ENCODE results near the gene FARP1.

FARP1 gene

GRCh38 chr13:98473135-98473787 is 330.4 kb downstream of the FARP1 start:
- H3K9me2 ChIP-seq (replicated peaks; ENCODE audit: control insufficient read depth, low read length), result no peaks in the 10 kb centered on the region
- no peaks in the 10 kb centered on the region for H3K27me3 ChIP-seq (ENCODE audit: control insufficient read depth, low read length)
- peaks cover 13% of the 10 kb centered on the region for H3K4me1 ChIP-seq (ENCODE audit: control insufficient read depth, low read length)
- no peak overlapping the region for H3K27ac ChIP-seq (ENCODE audit: low read depth, low read length)
- H3K4me3 ChIP-seq (ENCODE audit: low read length), result no peak overlapping the region
- H3K4me2 ChIP-seq (ENCODE audit: low read length), result no peak overlapping the region
- TF ChIP-seq CTCF (IDR thresholded peaks at IDR 0.05; ENCODE audit: low read depth, low read length, poor library complexity, severe bottlenecking) (no peak), EZH2phosphoT487 (IDR thresholded peaks at IDR 0.05; ENCODE audit: borderline replicate concordance, low read length) (no peak)
- no peaks in the 10 kb centered on the region; the same call in 1 of the 2 replicates for H3F3A ChIP-seq (ENCODE audit: control insufficient read depth, insufficient read depth)
- peaks cover 18% of the 10 kb centered on the region; the same call in 1 of the 2 replicates for H3K9me3 ChIP-seq (ENCODE audit: control insufficient read depth, insufficient read depth, low read length)
- peaks cover 42% of the 10 kb centered on the region for H3K79me2 ChIP-seq (ENCODE audit: control insufficient read depth, low read length)
- H4K20me1 ChIP-seq (ENCODE audit: control insufficient read depth, insufficient read depth, low read depth, low read length), result no peaks in the 10 kb centered on the region
- peaks cover 75% of the 10 kb centered on the region for H3K36me3 ChIP-seq (ENCODE audit: control insufficient read depth, low read length)

DNA sequence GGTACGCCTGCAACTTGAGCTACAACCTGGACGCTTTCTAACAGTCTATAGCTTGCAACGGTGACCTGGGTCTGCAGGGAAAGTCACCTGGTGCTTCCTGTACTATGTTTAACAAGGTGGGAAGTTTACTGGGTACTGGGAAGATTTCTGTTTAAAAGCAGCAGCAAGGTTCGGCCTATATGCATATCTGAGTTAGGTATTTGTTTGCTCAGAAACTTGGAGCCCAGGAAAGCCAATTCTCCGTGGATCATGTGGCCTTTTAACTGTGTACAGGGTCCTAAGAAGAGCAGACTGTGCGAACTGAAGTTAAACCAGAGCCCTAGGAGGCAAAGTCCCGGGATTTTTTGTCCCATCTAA is 330.9 kb downstream of the FARP1 start:
- no peaks in the 10 kb centered on the region for H3K27me3 ChIP-seq (ENCODE audit: control insufficient read depth, low read length)
- H3K9me3 ChIP-seq (ENCODE audit: control insufficient read depth, insufficient read depth, low read length), result peaks cover 18% of the 10 kb centered on the region; the same call in 1 of the 2 replicates
- peaks cover 18% of the 10 kb centered on the region for H3K4me1 ChIP-seq (ENCODE audit: control insufficient read depth, low read length)
- H3K27ac ChIP-seq (ENCODE audit: low read depth, low read length), result no peak overlapping the region
- no peaks in the 10 kb centered on the region for H3K9me2 ChIP-seq (replicated peaks; ENCODE audit: control insufficient read depth, low read length)
- no peak overlapping the region for H3K4me2 ChIP-seq (ENCODE audit: low read length)
- TF ChIP-seq EZH2phosphoT487 (IDR thresholded peaks at IDR 0.05; ENCODE audit: borderline replicate concordance, low read length), result no peak
- TF ChIP-seq CTCF (IDR thresholded peaks at IDR 0.05; ENCODE audit: low read depth, low read length, poor library complexity, severe bottlenecking), result no peak
- H3F3A ChIP-seq (ENCODE audit: control insufficient read depth, insufficient read depth), result no peaks in the 10 kb centered on the region; the same call in 1 of the 2 replicates
- peaks cover 47% of the 10 kb centered on the region for H3K79me2 ChIP-seq (ENCODE audit: control insufficient read depth, low read length)
- H4K20me1 ChIP-seq (ENCODE audit: control insufficient read depth, insufficient read depth, low read depth, low read length), result no peaks in the 10 kb centered on the region
- peaks cover 75% of the 10 kb centered on the region for H3K36me3 ChIP-seq (ENCODE audit: control insufficient read depth, low read length)
- H3K4me3 ChIP-seq (ENCODE audit: low read length), result no peak overlapping the region

GRCh38 chr13:98474292-98474691 is 331.4 kb downstream of the FARP1 start:
- Histone ChIP-seq H3K9me2 (replicated peaks; ENCODE audit: control insufficient read depth, low read length) (no peaks in the 10 kb centered on the region), H3F3A (ENCODE audit: control insufficient read depth, insufficient read depth) (no peaks in the 10 kb centered on the region; the same call in 1 of the 2 replicates), H3K36me3 (ENCODE audit: control insufficient read depth, low read length) (peaks cover 73% of the 10 kb centered on the region), H3K4me3 (ENCODE audit: low read length) (no peak overlapping the region), H3K79me2 (ENCODE audit: control insufficient read depth, low read length) (peaks cover 52% of the 10 kb centered on the region), H3K27me3 (ENCODE audit: control insufficient read depth, low read length) (no peaks in the 10 kb centered on the region), H3K4me2 (ENCODE audit: low read length) (no peak overlapping the region), H3K4me1 (ENCODE audit: control insufficient read depth, low read length) (peaks cover 20% of the 10 kb centered on the region), H3K27ac (ENCODE audit: low read depth, low read length) (no peak overlapping the region), H4K20me1 (ENCODE audit: control insufficient read depth, insufficient read depth, low read depth, low read length) (no peaks in the 10 kb centered on the region), H3K9me3 (ENCODE audit: control insufficient read depth, insufficient read depth, low read length) (peaks cover 18% of the 10 kb centered on the region; the same call in 1 of the 2 replicates)
- TF ChIP-seq CTCF (IDR thresholded peaks at IDR 0.05; ENCODE audit: low read depth, low read length, poor library complexity, severe bottlenecking), result no peak
- no peak for TF ChIP-seq EZH2phosphoT487 (IDR thresholded peaks at IDR 0.05; ENCODE audit: borderline replicate concordance, low read length)

Data from DOHH2 (cell line).